HG02610 (cell line): ENCODE data around the gene KRT16.
"Not testable (repeated sequence)": the region's sequence is repeated elsewhere in the genome, so short reads cannot be mapped to it uniquely, and the experiment has no call there.

ENCODE experiments used
- ATAC-seq: cut with Tn5 transposase; IDR thresholded peaks from one replicate; pipeline ENCODE4 v1.9.1; 2021; ENCODE audit warnings: mild to moderate bottlenecking, moderate library complexity; ENCODE audit not compliant: unreplicated experiment

KRT16 gene

DNA sequence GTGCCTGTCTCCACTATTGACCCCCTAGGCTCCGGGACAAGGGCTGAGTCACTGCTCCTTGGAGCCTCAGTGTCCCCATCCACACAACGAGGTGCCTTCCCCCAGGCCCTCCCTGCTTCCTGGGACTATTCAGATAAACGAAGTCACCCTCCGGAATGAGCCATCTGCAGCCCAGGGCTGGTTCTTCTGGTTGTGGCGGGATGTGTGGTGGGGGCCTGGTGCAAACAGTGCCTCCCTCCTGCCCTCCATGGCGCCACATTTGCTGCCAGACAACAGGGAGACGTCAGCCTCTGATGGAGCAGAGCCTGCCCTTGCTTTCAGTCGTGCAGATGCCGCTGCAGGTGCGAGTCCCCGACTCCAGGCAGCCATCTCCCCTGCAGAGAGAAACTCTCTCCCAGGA is 5.1 kb upstream of the KRT16 start:
- ATAC-seq = no peak

DNA sequence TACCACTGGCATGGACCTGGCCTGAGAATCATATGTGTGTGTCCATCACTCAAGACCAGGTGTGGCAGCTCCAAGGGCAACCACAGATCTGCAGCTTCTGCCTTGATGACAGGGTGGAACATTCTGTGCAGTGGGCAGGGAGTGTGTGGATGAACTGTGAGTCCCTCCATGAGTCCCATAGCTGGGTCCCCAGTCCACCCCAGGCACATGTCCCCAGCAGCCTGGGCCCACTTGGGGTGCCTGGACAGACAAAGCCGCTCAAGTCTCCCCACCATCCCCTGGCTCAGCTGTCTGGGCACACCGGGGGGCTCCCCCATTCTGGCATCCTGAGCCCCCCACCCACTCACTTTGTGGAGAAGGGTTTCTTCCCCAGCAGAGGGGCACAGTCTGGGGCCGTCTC is 4.6 kb upstream of the KRT16 start:
- no peak for ATAC-seq

DNA sequence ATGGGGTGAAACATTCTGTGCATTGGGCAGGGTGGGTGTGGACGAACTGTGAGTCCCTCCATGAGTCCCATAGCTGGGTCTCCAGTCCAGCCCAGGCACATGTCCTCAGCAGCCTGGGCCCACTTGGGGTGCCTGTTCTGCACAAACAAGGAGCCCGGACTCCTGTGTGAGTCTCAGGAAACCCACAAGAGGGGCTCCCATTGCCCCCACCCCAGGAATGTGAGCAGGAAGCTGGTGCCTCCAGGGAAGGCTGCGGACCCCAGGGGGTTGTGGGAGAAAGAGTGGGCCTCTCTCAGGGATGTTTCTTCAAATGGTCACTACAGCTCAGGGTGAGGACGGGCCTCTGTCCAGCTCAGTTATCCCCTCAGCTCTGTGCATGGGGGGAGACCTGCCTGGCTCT is 3.9 kb upstream of the KRT16 start:
- not testable (repeated sequence) for ATAC-seq

DNA sequence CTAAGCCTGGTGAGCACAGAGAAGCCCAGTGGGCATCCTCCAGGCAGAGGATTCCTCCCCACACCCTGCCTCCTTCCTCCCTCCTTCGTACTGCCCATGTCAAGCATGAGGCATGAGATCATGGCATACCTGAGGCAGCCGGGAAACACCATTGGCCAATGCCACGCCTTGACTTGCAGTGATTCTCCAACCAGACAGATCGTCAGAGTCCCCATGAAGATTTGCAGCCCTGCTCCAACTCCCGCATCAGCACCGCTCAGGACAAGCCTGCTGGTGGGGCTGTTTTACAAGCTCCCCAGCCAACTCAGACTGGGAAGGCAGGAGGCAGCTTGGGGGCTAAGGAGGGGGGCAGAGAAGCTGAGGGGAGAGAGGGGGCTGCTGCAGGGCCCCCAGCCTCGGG is 2.9 kb upstream of the KRT16 start:
- ATAC-seq = no peak

- ATAC-seq = not testable (repeated sequence)
Observed at GRCh38 chr17:41614767-41615166, 2.2 kb upstream of the KRT16 start.

GRCh38 chr17:41614098-41614497 is 1.5 kb upstream of the KRT16 start:
- ATAC-seq = no peak

DNA sequence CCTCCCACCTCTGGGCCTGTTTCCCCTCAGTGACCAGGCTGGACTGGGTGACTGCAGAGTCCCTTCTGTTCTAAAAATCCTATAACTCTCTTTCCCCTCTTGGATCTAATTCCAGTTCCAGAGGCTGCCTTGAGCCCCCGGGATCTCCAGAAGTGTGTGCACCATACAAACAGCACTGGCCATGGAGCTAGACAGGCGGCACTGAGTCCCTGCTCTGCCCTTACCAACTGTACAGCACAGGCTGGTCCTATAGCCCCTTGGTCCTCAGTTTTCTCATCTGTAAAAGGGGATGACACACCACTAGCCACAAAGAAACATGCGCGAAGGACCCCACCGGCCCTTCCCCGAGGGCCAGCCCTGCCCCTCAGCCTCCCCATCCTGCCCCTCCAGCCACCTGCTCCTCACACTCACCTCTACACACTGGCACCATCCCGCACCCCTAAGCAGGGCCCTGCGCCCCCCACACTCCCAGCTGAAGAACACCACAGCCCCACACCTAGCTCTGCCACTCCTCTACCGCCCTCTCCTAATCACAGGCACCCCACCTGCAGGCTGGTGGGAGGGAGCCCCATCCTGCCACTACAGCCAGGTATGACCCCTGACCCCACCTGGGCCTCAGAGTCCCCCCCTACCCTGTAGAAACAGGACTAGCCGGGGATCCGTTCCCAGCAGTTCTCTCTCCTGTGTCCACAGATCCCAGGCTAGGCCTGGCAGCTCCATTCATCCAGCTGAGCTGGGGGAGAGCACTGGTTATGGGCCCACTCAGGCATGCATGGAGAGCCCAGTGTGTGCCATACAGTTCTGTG is 913 bp upstream of the KRT16 start:
- ATAC-seq = no peak

- no peak for ATAC-seq
Observed at GRCh38 chr17:41610965-41611640, 1.5 kb downstream of the KRT16 start.

DNA sequence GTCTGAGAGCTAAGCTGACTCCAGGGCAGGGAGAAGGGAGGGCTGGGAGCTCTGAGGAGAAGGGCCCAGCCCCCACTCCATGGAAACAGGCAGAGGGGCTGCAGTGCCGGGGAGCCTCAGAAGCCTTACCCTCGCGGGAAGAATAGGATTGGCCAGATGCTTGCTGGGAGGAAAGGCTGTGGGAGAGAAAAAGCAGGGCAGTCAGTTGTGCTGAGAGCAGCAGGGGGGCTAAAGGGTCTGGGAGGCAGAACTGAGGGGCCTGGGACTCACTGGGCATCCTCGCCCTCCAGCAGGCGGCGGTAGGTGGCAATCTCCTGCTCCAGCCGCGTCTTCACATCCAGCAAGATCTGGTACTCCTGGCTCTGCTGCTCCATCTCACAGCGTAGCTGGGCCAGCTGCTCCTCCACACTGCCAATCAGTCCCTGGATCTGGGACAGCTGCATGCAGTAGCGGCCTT is 2.5 kb downstream of the KRT16 start:
- not testable (repeated sequence) for ATAC-seq

GRCh38 chr17:41606930-41607329 is 5.6 kb downstream of the KRT16 start:
- ATAC-seq = not testable (repeated sequence)

GRCh38 chr17:41602524-41602923 is 10.0 kb downstream of the KRT16 start:
- ATAC-seq = no peak

- no peak for ATAC-seq
Observed at GRCh38 chr17:41600318-41600717, 12.2 kb downstream of the KRT16 start.

DNA sequence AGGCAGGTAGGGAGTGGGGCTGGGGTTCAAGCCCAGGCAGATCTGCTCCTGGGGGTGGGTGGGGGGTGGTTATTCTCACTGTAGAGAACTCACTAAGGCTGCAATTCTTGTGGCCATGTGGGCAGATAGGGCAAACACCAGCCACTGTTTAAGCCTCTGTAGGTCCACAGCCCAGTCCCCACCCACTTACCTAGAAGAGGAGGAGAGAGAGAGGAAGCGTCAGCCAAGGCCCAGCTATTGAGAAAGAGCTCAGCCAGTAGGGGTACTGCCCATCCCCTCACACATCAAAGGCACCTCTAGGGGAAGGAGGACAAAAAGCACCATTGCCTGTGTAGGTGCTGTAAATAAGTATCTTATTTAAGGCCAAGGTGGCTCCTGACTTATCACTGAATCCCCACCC is 12.9 kb downstream of the KRT16 start:
- no peak for ATAC-seq

- no peak for ATAC-seq
Observed at GRCh38 chr17:41595585-41595984, 17.0 kb downstream of the KRT16 start.

- no peak for ATAC-seq
Observed at GRCh38 chr17:41594363-41594915, 18.1 kb downstream of the KRT16 start.

GRCh38 chr17:41593306-41593981 is 19.1 kb downstream of the KRT16 start:
- no peak for ATAC-seq

GRCh38 chr17:41592601-41593305 is 19.8 kb downstream of the KRT16 start:
- no peak for ATAC-seq

DNA sequence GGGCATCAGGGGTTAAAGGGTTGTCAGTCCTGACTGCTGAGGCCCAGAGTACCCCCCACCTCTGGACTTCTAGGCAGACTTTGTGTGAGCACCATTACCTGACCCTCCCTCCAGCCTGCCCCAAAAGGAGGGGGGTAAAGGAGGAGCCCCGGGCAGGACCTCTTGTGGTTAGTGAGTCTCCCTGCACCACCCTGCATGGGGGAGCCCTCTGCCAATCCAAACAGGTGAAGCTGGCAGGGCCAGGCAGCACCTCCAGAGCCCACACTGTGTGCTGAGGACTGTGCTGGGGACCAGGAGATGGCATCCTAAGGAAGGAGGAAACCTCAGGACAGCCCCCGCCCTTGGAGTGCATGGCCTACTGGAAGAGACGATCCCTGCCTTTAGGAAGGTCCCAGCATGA is 23.3 kb downstream of the KRT16 start:
- no peak for ATAC-seq

DNA sequence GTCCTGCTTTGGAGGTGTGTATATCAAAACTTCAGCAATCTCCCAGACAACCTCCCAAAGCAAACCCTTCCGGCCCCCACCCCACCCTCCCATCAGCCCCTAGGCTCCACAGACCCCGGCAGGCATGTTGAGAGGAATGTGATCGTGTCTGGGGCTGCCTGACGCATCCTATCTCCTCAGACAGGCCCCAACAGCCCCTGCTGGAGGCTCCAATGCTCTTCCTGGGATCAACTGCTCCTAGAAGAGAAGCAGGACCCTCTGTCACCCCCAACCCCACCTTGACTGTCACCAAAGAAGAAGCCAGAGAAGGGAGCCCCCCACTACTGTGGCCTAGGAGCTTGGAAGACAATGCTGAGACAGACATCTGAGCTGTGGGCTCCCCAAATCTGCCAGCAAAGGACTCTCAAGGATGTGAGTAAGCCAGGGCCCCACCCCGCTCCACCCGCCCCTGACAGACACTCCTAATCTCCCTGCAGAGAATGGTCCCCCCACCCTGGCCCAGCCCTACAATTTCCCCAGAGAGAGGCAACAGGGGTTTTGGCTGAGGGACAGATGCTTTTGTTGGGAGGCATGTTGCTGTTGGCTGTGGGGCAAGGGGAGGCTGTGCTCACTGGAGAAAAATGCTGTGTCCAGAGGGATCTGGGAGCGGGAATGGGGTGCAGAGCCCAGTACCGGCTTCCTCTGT is 24.3 kb downstream of the KRT16 start:
- ATAC-seq = no peak

DNA sequence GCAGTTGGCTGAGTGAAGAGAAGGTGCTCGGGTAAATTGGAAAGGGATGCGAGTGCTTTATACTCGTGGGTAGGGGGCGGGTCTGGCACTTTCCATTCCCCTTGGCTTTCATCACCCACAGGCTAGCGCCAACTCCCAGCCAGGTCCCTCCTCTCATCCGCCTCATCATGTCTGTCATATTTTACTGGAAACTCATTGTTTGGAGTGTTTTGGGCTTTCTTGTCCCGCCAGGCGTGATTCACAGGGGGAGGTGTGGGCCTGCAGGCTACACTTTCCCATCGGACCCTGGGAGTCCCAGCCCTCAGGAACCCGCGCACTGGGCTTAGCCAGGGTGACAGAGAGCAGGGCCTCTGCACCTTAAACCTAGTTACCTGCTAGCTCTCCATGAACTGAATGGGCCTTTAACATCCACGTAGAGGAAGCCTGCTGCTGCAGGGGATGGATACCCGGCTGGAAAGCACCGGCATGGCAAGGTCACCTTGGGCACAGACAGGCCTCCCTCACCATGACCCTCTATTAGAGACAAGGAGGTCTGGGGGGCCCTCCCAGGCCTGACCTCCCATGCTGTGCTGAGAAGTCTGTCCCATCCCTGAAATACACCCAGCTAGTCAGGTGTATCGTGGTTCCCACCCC is 25.6 kb downstream of the KRT16 start, which contains the start of gene KRT14:
TSS of gene KRT14 (minus strand) at position 33 of the 633 bp plus-strand sequence. CDS start 61 bp downstream, outside the sequence.
- no peak for ATAC-seq
